Measurements from ENCODE around the gene PLEKHF1.
A peak's percentile ranks its signal among the peaks of the same experiment; 100 is the strongest.

PLEKHF1 gene

DNA sequence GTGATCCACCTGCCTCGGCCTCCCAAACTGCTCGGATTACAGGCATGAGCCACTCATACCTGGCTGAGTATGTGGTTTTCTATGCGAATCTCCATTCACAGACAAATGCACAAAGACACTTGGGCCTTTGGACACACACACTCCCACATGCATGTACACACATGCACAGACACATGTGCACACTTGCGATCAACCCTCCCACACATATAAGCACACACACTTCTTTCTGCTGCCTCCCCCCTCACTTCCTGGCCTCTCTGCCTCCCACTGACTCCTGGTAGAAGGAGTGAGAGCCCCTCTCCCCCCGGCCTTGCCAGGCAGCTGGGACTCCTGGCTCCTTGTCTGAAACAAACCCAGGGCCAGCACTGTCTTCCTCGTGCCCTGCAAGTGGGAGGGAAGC lies 29.3 kb upstream of the PLEKHF1 start:
- no peak for DNase-seq

DNA sequence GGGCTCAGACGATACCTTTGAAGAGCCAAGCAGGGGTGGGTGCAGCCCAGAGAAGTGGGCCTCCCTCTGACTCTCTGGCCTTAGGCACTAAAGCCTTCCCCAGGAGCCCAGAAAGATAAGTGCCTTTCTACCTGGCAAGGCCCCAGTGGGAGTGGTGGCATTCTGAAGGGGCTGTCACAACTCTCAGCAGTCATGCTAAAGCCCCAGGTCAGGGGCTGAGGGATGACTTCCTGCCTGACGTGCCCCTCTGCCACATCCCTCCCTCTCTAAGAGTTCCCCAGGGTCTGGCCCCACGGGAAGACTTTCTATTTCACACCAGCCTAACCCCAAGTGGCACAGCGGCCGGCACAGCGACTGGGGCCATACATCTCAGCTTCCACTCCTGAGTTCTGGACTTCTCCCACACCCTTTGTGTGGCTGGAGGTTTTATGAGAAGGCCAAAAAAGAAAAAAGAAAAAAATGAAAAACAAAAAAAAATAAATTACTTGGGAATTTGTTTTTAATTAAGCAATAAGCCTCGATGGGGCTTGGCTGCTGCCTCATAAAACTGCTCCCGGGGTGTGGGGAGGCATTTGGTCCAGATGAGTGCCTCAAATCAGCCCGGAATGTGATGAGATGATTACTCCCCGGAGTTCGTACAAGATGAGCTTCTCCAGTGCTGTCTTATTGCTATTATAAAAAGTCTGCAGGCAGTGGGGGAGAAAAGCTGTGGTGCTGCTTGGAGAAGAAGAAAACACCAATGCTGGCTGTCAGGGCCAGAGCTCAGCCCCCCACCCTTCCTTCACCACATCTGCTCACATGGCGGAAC lies 28.5 kb upstream of the PLEKHF1 start:
- no peak for DNase-seq

DNA sequence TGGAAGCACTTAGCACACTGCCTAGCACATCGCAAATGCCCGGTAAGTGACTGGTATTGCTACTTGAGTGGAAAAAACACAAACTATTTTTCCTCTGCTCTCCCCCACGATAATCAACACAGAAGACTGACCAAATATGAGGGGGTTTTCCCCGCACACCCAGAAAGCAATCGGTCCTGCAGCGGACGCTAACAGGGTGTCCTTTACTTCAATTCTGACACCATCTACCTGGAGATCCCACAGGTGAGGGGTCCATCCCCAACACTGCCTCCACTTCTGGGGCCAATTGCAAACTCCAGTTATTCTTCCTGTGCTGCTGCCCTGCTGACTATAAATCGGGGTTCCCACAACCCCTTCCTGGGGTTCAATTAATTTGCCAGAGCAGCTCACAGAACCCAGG lies 26.2 kb upstream of the PLEKHF1 start:
- no peak for DNase-seq

DNA sequence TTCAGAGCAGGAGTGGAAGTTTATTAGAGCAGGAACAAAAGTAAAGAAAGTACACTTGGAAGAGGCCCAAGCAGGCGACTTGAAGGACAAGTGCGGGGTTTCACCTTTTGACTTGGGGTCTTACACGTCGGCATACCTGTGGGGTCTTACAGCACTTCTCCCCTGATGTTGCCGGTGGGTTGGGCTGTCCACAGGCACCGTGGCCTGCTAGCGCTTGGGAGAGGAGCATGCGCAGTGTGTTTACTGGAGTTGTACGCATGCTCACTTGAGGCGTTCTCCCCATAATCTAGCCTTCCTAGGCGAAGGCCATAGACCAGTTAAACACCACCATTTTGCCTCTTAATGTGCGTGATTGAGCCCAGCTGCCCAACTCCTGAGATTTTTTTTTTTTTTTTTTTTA lies 25.0 kb upstream of the PLEKHF1 start:
- no peak for DNase-seq

DNA sequence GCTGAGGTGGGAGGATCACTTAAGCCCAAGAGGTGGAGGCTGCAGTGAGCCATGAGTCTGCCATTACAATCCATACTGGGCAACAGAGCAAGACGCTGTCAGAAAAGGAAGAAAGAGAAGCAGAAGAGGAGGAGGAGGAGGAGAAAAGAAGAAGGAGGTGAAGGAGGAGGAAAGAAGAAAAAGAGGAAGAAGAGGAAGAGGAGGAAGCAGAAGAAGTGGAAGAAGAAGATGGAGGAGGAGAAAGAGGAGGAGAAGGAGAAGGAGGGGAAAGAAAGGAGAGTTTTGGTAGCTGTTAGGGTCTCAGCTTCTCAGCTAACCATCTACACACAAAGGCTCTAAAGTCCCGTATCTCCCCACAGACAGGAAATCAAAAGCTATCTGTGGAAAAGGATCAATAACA lies 23.7 kb upstream of the PLEKHF1 start:
- DNase-seq = no peak

DNA sequence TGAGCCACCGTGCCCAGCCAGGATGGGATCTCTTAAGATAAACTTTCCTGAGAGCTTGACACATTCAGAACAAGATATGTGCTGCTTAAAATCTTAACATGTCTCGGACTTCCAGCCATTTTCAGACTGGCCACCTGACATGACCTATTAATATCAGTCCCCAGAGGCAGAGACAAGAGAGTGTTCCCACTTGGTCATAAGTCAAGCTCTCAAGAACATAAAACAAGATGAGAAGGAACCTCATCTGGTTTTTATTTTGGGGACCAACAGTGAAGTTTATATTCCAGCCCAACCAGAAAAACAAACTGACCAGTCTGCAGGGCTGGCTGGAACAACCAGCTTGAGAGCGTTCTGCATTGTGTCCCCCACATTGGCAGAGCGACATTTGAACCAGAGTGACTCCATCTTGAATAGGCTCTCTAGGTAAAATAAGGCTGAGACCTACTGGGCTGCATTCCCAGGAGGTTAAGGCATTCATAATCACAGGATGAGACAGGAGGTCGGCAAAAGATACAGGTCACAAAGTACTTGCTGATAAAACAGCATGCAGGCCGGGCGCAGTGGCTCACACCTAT lies 21.8 kb upstream of the PLEKHF1 start:
- no peak for DNase-seq

DNA sequence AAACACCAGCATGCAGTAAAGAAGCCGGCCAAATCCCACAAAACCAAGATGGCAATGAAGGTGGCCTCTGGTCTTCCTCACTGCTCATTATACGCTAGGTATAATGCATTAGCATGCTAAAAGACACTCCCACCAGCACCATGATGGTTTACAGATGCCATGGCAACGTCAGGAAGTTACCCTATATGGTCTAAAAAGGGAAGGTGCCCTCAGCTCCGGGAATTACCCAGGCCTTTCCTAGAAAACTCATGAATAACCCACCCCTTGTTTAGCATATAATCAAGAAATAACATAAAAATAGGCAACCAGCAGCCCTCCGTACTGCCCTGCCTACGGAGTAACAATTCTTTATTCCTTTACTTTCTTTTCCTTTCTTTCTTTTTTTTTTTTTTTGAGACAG lies 21.1 kb upstream of the PLEKHF1 start:
- no peak for DNase-seq

DNA sequence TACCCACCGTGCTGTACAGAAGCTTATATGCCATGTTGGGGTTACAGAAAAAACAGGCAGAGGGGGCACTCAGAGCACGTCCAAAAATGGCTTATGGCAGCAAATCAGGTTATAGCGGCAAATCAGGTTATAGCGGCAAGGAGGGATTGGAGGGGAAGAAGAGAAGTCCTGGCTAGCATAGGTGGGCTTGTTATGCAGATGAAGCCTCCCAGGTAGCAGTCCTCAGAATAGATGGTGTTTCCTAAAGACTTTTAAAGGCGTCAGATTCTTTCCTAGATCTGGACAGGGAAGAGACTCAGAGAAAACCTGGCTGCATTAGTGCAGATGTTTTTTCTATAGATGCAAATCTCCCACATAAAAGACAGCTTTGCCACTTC lies 19.8 kb upstream of the PLEKHF1 start:
- DNase-seq = no peak

DNA sequence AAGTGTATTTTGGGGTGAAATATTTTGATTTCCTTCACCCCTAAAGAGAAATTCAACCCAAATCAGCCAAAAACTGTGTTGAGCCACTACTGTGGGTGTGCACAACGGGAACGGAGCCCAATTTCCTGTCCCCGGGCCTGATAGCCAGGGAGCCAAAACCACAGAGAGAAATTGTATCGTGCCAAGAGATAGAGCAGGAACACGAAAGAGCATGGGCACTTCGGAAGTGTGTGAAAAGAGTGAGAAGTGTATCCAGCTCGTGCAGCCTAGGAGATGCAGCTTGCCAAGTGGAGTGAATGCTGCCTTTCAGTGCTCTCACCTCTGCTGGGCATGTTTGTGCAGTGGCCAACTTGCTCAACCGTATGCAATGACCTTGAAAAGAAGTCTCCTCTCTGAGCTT lies 19.4 kb upstream of the PLEKHF1 start:
- DNase-seq = no peak

DNA sequence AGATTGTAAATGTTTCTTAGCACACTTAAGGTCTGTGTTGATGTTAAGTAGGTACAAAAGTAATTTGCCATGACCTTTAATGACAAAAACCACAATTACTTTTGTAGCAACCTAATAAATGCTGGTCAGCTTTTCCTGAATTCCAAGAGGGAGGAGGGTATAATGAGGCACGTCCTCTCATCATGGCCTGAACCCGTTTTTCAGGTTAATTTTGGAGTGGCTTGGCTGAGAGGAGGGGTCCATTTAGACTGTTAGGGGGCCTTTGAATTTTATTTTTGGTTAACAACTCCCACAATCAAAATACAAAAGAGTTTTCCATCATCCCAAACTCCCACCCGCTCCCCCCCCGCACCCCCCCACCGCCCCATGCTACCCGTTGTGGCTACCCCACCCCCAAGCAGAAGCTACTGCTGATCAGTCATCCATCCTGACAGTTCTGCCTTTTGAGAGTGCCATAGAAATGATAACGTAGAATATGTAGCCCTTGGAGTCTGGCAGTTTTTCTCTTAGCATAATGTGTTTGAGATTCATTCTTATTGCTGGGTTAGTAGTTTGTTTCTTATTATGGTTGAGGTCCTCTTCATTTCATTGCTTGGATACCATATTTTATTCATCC lies 14.4 kb upstream of the PLEKHF1 start:
- DNase-seq = no peak

DNA sequence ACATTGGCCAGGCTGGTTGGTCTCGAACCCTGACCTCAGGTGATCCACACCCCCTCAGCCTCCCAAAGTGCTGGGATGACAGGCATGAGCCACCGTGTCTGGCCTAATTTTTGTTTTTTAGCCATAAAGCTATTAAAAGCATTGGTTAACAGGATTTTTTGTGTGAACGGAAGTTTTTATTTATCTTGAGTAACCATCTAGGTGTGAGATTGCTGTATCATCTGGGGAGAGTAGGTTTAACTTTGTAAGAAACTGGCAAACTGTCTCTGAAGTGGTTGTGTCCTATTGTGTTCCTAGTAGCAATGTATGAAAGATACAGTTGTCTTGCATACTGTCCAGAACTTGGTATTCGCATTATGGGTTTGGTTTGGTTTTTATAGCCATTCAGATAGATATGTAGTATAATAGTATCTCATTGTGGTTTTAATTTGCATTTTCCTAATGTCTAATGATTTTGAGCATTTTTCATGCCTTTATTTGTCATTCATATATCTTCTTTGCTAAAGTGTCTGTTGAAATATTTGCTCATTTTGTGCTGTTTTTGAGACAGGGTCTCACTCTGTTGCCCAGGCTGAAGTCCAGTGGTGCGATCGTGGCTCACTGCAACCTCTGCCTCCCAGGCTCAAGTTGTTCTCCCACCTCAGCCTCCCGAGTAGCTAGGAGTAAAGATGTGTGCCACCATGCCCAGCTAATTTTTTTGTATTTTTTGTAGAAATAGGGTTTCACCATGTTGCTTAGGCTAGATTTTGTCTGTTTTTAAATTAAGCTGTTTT lies 13.5 kb upstream of the PLEKHF1 start:
- no peak for DNase-seq

DNA sequence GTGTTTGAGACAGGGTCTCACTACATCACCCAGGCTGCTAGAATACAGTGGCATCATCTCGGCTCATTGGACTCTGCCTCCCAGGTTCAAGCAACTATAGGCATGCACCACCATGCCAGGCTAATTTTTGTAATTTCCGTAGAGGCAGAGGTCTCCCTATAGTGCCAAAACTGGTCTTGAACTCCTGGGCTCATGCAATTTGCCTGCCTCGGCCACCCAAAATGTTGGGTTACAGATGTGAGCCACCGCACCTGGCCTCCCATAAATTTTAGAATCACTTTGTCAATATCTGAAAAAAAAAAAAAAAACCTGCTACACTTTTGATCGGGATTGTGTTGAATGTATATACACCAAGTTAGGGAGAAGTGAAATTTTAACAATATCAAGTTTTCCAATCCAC lies 11.9 kb upstream of the PLEKHF1 start:
- no peak for DNase-seq

DNA sequence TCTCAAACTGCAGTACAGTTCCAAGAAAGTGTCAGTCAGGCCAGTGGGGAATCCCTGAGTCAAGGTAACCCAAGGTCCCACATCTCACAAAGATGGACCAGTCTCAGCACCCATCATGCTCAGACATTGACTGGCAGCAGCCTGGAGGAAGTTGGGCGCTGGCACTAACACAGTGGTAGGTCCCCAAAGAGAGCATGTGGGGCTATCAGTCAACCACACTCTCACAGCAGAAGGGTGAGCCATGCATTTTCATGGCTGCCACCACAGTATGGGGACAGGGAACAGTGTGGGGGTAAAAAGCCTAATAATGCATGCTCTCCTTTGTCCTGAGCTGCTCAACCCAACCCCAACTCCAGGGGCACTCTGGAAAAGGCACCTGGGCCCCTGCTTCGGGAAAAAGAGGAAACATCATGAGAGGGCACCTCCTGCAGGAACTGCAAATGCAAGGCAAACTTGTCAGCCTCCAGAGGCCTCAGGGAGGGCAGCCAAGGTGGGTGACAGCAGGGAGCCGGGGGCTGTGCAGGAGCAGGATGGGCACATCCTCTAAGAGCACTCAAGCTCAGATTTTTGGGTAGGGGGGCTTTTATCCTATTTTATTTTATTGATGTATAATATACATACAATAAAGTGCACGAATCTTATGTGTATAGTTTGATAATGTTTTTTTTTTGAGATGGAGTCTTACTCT lies 9.5 kb upstream of the PLEKHF1 start:
- DNase-seq = no peak

DNA sequence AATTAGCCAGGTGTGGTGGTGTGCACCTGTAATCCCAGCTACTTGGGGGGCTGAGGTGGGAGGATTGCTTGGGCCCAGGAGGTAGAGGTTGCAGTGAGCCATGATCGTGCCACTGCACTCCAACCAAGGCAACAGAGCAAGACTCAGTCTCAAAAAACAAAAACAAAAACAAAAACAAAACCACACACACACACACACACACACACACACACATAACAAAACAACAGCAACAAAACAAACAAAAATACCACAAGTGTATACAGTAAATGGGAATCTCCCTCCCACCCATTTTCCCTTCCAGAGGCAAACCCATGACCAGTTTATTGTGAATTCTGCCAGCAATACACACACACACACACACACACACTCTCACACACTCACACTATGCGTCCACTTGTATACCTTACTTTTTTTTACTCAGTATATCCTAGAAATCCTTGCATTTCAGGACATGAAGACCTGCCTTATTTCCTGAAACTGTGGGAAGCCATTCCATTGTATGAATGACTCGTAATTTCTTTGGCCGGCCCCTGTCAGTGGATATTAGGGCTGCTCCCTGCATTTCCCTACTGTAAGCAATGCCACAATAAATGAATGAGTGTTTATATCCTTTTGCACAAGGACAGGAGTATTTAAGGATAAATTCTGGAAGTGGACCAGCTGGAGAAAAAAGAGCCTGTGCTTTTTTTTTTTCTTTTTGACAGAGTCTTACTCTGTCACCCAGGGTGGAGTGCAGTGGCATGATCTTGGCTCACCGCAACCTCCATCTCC lies 6.9 kb upstream of the PLEKHF1 start:
- DNase-seq = no peak

DNA sequence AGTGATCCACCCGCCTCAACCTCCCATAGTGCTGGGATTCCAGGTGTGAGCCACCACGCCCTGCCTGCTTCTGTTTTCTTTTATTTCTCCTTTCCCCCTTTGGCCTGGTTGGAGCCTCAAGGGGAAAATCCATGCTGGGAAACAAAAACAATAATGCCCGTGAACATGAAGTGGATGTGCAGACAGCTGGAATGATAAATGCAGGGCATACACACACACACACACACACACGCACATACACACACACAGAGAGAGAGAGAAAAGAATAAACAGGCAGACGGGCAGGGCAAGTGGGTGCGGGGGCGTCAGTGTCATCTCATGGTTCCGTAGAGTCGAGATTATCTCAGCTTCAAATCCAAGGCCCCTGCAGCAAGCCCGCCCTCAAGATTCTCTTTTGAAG lies 4.4 kb upstream of the PLEKHF1 start:
- DNase-seq = peak; percentile 30

DNA sequence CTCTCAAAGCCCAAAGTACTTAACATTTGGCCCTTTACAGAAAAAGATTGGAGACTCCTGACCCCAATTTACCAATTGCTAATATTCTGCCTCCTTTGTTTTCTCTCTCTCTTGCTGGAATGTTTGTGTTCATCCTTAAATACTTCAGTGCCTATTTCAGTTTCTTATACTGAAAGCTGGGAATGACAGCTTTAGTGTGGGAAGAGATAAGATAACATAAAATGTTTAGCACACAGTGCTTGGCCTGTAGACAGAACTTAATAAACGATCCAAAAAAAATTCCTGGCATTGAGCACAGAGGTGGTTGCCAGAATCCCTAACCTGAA lies 3.0 kb upstream of the PLEKHF1 start:
- no peak for DNase-seq

DNA sequence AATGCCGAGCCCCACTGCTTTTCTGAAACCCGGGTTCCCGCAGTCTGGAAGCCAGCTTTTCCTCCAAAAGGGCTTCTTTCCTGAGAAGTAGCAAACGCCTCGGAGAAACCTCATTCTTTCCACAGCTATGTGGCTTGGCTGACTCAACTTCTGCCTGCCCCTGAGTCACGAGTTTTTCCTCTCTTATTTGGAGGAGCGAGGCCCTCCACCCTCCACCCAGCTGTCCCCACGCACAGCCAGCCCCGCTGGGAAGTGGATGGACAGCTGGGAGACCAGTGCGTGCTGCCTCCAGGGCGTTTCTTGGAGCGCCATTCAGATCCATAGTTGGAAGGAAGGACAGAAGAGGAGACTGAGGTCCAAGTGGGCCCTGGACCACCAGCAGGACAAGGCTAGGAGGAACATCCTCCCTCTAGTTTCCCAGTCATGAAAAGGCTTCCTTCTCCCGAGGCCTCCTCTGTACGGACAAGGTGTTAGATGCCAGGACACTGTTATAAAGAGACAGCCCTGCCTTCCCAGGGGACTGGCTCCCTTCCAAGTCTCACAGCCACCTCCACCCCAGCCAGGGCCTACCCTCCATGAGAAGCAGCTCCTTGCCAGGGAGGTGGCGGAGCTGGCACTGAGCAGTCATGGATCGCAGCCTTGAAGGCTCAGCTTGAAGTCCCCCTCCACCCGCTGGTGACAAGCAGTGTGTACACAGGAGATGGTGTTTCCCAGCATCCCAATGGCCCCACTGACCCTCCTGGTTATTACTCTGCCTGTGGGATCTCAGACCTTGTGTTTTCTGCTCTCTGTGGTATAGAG lies 2.5 kb upstream of the PLEKHF1 start:
- DNase-seq = peak; percentile 9

DNA sequence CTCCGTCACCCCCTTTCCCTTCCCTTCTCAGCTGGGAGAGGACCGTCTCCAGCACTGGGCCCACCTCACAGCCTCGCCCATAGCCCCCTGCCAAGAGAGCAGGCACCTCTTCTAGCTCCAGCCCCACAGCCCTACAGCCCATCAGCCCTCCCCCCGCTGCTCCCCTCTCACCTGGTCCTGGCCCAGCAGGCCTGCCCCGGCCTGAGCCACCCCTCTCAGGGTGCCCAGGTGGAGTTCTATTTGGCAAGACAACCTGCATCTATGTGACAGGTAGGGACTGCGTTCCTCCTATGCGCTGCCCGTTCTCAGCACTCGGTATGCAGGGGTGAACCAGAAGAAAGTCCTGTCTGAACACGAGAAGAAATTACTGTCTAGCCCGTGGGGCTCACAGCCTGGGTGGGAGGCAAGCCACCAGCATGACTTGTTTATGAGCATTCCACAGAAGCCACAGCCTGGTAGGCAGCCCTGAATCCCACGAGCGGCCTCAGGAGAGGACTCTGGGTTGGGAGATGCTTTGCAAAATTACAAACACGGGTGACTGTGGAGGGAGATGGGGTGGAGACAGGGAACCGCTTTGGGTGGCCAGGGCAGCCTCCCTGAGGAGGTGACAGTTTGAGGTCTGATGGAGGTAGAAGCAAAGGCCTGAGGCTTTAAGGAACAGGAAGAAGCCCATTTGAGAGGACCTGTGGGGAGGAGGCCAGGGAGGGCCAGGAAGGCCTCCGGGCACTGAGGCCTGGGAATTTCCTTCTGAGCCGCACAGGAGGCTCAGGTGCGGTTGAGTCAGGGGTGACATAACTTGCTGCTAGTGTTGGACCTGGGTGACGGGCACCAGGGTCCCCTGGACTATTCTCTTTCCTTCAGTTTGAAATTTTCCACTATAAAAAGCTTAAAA lies 1.2 kb upstream of the PLEKHF1 start:
- no peak for DNase-seq

DNA sequence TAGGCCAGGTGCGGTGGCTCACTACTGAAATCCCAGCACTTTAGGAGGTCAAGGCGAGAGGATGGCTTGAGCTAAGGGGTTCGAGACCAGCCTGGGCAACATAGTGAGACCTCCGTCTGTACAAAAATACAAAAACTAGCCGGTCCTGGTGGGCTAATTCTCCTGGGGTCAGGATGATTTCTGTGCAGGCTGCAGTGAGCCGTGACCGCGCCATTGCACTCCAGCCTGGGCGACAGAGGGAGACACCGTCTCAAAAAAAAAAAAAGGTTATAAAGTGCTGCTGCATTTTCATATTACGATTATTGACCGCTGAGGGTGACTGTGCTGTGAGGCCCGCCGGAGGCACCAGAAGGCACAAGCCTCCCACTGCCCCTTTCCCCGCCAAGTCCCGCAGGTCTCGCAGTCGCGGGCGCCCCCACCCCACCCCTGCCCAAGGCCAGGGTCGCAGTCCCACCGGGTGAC lies 477 bp upstream of the PLEKHF1 start:
- no peak for DNase-seq

DNA sequence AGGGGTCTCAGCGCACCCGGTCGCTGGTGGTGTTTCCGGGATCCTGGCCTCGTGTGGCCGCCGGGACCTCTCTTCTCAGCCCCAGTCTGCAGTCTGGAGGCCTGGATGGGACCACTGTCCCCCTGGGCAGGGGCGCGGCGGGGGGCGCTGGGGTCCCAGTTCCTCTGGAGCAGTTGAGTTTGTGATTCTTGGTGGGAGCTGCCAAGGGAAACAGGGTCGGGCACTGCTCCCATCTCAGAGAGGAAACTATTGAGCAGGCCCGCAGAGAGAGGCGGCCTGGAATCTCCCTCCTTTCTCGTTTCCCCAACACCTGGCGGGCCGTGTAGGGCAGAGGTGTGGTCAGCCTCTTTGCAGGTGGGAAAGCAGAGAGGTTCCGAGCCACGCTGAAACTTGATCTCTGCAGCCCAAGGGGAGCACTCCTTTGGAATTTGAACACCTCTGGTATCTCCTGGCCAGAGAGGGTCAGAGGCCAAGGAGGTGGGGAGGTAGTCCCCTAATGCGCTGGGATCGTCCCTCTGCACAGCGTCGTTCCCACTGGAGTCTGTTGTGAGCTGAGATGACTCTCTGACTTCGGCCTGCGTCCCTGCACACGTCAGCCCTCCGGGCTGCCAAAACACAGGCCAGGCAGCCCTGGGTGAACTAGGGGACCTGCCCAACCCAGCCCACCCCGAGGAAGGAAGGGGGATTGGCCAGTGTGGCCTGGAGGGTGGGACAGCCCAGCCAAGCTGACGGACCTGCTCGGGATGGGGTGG lies 741 bp downstream of the PLEKHF1 start:
- DNase-seq = no peak

Measured in stimulated activated naive CD4-positive, alpha-beta T cell treated with Interleukin-2 at 50 U/mL for 16 hours (primary cell).